GM06990 (cell line): ENCODE measurements around the gene GATC.
A peak's percentile ranks its signal among the peaks of the same experiment; 100 is the strongest.

Experiments used
- DNase-seq: peaks from one replicate; pipeline ENCODE4 v3.0.0-alpha.2; 2011; ENCODE audit not compliant: insufficient read length; ENCODE audit errors: extremely low read depth
- H3K27me3 ChIP-seq: replicated peaks from 2 replicates; pipeline ENCODE4 v1.6.0; 2011; ENCODE audit warnings: low read length; ENCODE audit not compliant: control insufficient read depth, insufficient read depth
- H3K36me3 ChIP-seq: 2 replicates; pipeline ENCODE4 v1.5.1; 2011; ENCODE audit warnings: low read length; ENCODE audit not compliant: control insufficient read depth, insufficient read depth
- H3K4me3 ChIP-seq: replicated peaks from 2 replicates; pipeline ENCODE4 v1.5.1; 2011; ENCODE audit warnings: low read depth, mild to moderate bottlenecking, control low read depth, low read length
- CTCF ChIP-seq: IDR thresholded peaks from 2 replicates; pipeline ENCODE4 v1.5.1; 2011; ENCODE audit warnings: low read length, control low read depth, mild to moderate bottlenecking, inconsistent platforms; ENCODE audit not compliant: insufficient read depth, poor library complexity, severe bottlenecking

GATC gene

GRCh38 chr12:120468325-120468820 lies 22.1 kb downstream of the GATC start:
- Histone ChIP-seq H3K36me3 (peaks cover 16% of the 10 kb centered on the region), H3K27me3 (no peaks in the 10 kb centered on the region), H3K4me3 (peak overlapping the region; percentile 82)
- peak; percentile 47 for DNase-seq
- TF ChIP-seq CTCF: no peak

DNA sequence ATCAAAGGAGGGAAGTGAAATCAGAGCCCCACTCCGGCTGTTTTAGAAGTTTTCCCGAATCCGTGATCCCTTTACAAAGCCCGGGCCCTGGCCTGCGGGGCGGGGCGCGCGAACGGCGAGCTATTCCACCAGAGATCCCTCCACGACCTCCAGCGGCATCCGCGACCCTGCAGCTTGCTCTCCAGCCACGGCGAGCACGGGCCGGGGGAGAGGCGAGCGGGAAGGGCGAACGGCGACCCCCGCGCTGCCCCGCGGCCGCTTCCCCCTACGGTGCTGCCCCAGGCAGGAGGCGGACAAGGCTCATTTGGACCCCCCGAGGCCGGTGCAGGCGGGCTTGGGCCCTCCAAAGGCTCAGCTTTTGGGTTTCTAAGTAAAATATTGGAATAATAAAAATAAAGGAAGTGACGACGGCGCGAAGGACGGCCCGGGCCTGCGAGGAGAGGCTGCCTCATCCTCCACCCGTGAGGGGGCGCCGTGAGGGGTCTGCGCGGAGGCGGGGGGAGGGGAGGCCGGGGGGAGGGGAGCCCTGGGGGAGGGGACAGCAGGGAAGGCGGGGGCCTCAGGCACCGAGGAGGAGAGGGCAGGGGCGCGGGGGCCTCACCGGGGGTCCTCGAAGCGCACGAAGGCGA lies 22.7 kb downstream of the GATC start:
- DNase-seq: no peak
- peak overlapping the region; percentile 82 for H3K4me3 ChIP-seq
- peak; percentile 34 for TF ChIP-seq CTCF
- no peaks in the 10 kb centered on the region for H3K27me3 ChIP-seq
- peaks cover 13% of the 10 kb centered on the region for H3K36me3 ChIP-seq

DNA sequence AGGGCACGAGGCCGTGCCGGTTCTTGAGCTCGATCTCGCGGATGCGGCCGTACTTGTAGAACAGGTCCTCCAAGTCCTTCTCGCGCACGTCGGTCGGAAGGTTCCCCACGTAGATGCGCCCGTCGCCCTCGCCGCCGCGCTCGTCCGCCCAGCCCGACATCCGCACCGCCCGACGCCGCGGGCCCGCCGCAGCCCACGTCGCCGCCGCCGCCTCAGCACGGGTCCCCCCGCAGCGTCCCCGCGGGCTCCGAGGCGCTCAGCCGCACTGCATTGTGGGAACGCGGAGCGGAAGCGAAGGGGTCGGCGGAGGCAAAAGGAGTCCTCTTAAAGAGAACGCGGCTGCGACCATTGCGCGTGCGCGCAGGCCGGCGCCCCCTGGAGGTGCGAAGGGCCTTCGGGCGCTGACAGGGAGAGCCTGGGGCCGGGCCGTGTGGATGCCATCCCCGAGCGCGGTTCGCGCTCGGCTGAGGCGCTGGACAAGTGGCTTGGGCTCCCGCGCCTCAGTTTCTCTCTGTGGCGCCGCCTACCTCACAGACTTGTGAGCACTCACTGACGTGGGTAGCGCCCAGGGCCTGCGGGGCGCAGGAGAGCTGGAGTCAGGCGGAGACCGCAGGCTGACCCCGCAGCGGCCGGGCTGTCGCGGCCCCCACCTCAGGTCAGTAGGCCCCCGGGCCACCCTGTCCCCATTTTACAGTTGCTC lies 23.4 kb downstream of the GATC start, which contains the start of gene SRSF9:
SRSF9 (minus strand) TSS at position 299 of the 700 bp plus-strand sequence; CDS start at position 160, 139 bp downstream.
- Histone ChIP-seq H3K36me3 (peaks cover 11% of the 10 kb centered on the region), H3K4me3 (peak within 1 kb of the TSS; percentile 82), H3K27me3 (no peaks in the 10 kb centered on the region)
- DNase-seq: peak; percentile 99
- TF ChIP-seq CTCF: peak; percentile 94

DNA sequence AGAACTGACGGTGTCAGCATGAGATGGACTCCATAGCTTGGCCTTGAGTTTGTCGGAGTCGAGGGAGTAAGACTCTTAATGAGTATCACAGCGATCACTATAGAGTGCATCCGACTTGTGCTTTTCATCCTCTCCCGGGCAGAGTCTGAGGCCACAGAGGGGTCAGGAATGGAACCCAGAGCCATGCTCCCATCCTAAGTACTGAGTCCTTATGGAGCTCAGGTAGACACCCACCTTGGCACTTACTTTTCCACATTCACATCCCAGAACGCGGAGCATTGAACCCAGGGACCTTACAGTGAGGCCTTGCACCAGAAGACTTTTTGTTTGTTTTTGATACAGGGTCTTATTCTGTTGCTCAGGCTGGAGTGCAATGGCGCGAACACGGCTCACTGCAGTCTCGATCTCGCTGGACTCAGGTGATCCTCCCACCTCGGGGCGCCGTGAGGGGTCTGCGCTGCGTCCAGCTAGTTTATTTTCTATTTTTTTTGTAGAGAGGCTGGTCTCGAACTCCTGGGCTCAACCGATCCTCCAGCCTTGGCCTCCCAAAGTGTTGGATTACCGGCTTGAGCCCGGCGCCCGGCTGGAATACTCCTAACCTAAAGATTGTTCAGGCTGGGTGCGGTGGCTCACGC lies 24.0 kb downstream of the GATC start:
- H3K4me3 ChIP-seq: peak overlapping the region; percentile 71
- H3K36me3 ChIP-seq: peaks cover 9% of the 10 kb centered on the region
- TF ChIP-seq CTCF: no peak
- DNase-seq: no peak
- H3K27me3 ChIP-seq: no peaks in the 10 kb centered on the region

DNA sequence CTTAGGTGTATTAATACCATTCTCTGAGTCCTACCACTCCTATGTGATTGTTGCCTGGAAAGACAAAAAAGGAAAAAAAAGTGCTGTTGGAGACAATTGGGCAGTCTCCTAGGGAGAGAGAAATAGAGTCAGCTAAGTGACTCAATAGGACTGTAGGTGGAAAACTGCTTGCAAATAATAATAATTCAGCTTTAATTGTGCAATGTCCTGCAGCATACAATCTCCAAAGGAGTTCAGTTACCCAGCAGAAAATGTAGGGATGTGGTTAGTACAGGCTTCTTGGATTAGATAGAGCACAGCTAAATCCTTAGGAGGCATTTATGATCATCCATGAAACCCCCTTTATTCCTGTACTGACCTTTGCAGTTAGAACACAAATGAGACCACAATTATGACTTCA lies 26.3 kb downstream of the GATC start:
- no peak for DNase-seq
- Histone ChIP-seq H3K4me3 (no peak overlapping the region), H3K36me3 (no peaks in the 10 kb centered on the region; the same call in 1 of the 2 replicates), H3K27me3 (no peaks in the 10 kb centered on the region)
- TF ChIP-seq CTCF: no peak
